B cell (primary cell): ENCODE measurements around the gene MSH2. TPM values are rescaled to one million over a fixed set of nuclear protein-coding genes. Genes with fewer than 3 reads are reported as not detected.

Source experiments
- ATAC-seq: fragments of 200-7000 bp; cut with Tn5 transposase; one replicate; pipeline ENCODE4 v1.10.0; 2021; ENCODE audit warnings: low read depth, mild to moderate bottlenecking, moderate number of reproducible peaks, moderate library complexity
- CTCF ChIA-PET: fragments of 350-600 bp; sonication (Branson Sonifier 250); formaldehyde crosslinking; loops from one replicate; lab custom pipeline; 2021; ENCODE audit warnings: antibody characterized with exemption, inconsistent platforms; lab: Charles Lee
- POLR2A ChIA-PET: fragments of 350-600 bp; sonication (Branson Sonifier 250); formaldehyde crosslinking; loops from one replicate; lab custom pipeline; 2021; ENCODE audit warnings: antibody characterized with exemption; lab: Charles Lee
- DNase-seq: peaks from one replicate; pipeline ENCODE4 v3.0.0; 2013
- H2AFZ ChIP-seq: 2 replicates; pipeline ENCODE4 v1.6.1; 2012; ENCODE audit warnings: mild to moderate bottlenecking, low read depth, low read length; ENCODE audit not compliant: insufficient read depth, poor library complexity, severe bottlenecking
- H3K27ac ChIP-seq, 2 donors: 1 replicate in 1 of 2; 2 replicates in 1 of 2; pipeline ENCODE4 v1.5.1; 2012 to 2013; ENCODE audit warnings: low read length in 2 of 2, mild to moderate bottlenecking in 2 of 2, moderate library complexity in 1 of 2
- H3K27me3 ChIP-seq, 4 experiments: fragments of 200-600 bp in 1 of 4; sonication (generic) in 1 of 4; replicated peaks in 1 of 4; 1 replicate in 2 of 4; 2 replicates in 2 of 4; pipeline versions ENCODE4 v1.6.1 to v1.7.0; 2013 to 2016; ENCODE audit warnings: low read length in 3 of 4, mild to moderate bottlenecking in 2 of 4, mixed read lengths in 1 of 4, moderate library complexity in 1 of 4; ENCODE audit not compliant: insufficient read depth in 4 of 4, control insufficient read depth in 3 of 4; ENCODE audit errors: control extremely low read depth in 1 of 4
- H3K36me3 ChIP-seq, 2 experiments: replicated peaks in 1 of 2; 1 replicate in 1 of 2; 2 replicates in 1 of 2; pipeline versions ENCODE4 v1.6.1 to v1.7.1; 2013; ENCODE audit warnings: low read length in 1 of 2; ENCODE audit not compliant: insufficient read depth in 2 of 2, control insufficient read depth in 1 of 2; ENCODE audit errors: control extremely low read depth in 1 of 2, extremely low read depth in 1 of 2
- H3K4me1 ChIP-seq, 2 donors: fragments of 200-600 bp in 1 of 2; sonication (generic) in 1 of 2; 1 replicate in 1 of 2; 2 replicates in 1 of 2; pipeline versions ENCODE4 v1.5.1 to v1.6.1; 2013 to 2017; ENCODE audit warnings: low read length in 2 of 2; ENCODE audit not compliant: control insufficient read depth in 2 of 2, insufficient read depth in 2 of 2
- H3K4me2 ChIP-seq: replicated peaks from 2 replicates; pipeline ENCODE3; 2012; ENCODE audit warnings: mild to moderate bottlenecking, low read depth, low read length; ENCODE audit not compliant: poor library complexity, severe bottlenecking
- H3K4me3 ChIP-seq, 5 experiments: fragments of 200-600 bp in 1 of 5; sonication (generic) in 1 of 5; 1 replicate in 3 of 5; 2 replicates in 2 of 5; pipeline versions ENCODE4 v1.5.1 to v1.7.0; 2011 to 2016; ENCODE audit warnings: low read length in 4 of 5, mild to moderate bottlenecking in 4 of 5, low read depth in 2 of 5, control low read depth in 1 of 5, moderate library complexity in 1 of 5; ENCODE audit not compliant: insufficient read depth in 1 of 5; ENCODE audit errors: control extremely low read depth in 1 of 5, extremely low read depth in 1 of 5
- H3K79me2 ChIP-seq: fragments of 200-600 bp; sonication (generic); one replicate; pipeline ENCODE4 v1.6.0; 2016; ENCODE audit warnings: low read length; ENCODE audit not compliant: control insufficient read depth, insufficient read depth
- H3K9ac ChIP-seq: fragments of 200-600 bp; sonication (generic); 2 replicates; pipeline ENCODE4 v1.6.1; 2017; ENCODE audit warnings: mild to moderate bottlenecking, low read length, moderate library complexity
- H3K9me3 ChIP-seq, 3 donors: one replicate each; pipeline versions ENCODE4 v1.6.1 to v1.7.1; 2013; ENCODE audit warnings: low read length in 2 of 3; ENCODE audit not compliant: control insufficient read depth in 2 of 3, insufficient read depth in 1 of 3; ENCODE audit errors: control extremely low read depth in 1 of 3
- H4K20me1 ChIP-seq: 2 replicates; pipeline ENCODE4 v1.6.0; 2012; ENCODE audit warnings: mild to moderate bottlenecking, low read length; ENCODE audit not compliant: insufficient read depth, control insufficient read depth, poor library complexity, severe bottlenecking
- H3K27ac Mint-ChIP-seq: one replicate; pipeline ENCODE4 v1.8.0; 2021; ENCODE audit warnings: mixed read lengths
- H3K27me3 Mint-ChIP-seq: one replicate; pipeline ENCODE4 v1.8.0; 2021; ENCODE audit warnings: mixed read lengths
- H3K4me1 Mint-ChIP-seq: one replicate; pipeline ENCODE4 v1.8.0; 2021; ENCODE audit warnings: mixed read lengths
- H3K4me3 Mint-ChIP-seq: one replicate; pipeline ENCODE4 v1.8.0; 2021; ENCODE audit warnings: mixed read lengths
- H3K9me3 Mint-ChIP-seq: one replicate; pipeline ENCODE4 v1.8.0; 2022; ENCODE audit warnings: mixed read lengths; ENCODE audit not compliant: insufficient read depth
- CTCF ChIP-seq: fragments of 200-600 bp; IDR thresholded peaks from one replicate; pipeline ENCODE4 v1.8.0; 2022; ENCODE audit warnings: antibody characterized with exemption, mild to moderate bottlenecking
- EZH2 ChIP-seq: IDR thresholded peaks from 2 replicates; pipeline ENCODE4 v1.6.1; 2012; ENCODE audit warnings: borderline replicate concordance, low read depth, mild to moderate bottlenecking, moderate library complexity, low read length; ENCODE audit not compliant: insufficient read depth, poor library complexity, severe bottlenecking
- WGBS: methylation state at CpG from one replicate; pipeline ENCODE4 v1.1.5; 2013; ENCODE audit warnings: missing lambda C conversion rate; ENCODE audit not compliant: insufficient coverage; 5-methylcytosine and 5-hydroxymethylcytosine counted together
- intact Hi-C: fragments of 100-400 bp; cut with micrococcal nuclease; formaldehyde crosslinking; loops from one replicate; pipeline ENCODE4 v1.10.0; 2022
- polyA plus RNA-seq: library from polyadenylated mRNA; depleted of rRNA; stranded (reverse); fragments of >200 nt; gene quantifications from 2 replicates; pipeline ENCODE4 v1.2.3, GENCODE V29; 2012
- total RNA-seq, 2 donors: library from RNA; stranded (reverse); fragments of 120-200 nt in 1 of 2; gene quantifications; 1 replicate in 1 of 2; 2 replicates in 1 of 2; pipeline versions ENCODE4 v1.2.3 to v1.2.4, GENCODE V29; 2013 to 2022

Gene MSH2
- total and polyA plus RNA-seq, 2 donors (not counting 1 experiment from before 2014, with no cell fraction given): 7.4 to 21.9 TPM

GRCh38 chr2:47509821-47510385, 106.9 kb downstream of the MSH2 start:
- Histone ChIP-seq H3K27ac (no peak overlapping the region), H3K79me2 (no peaks in the 10 kb centered on the region), H3K4me1 (no peaks in the 10 kb centered on the region), H2AFZ (no peak overlapping the region), H3K9me3 (peaks cover 0 to 10% (median 9%) of the 10 kb centered on the region in 3 donors), H3K4me3 (no peak overlapping the region), H3K9ac (no peak overlapping the region), H3K36me3 (no peaks in the 10 kb centered on the region), H3K27me3 (peaks cover 0 to 4% (median 0%) of the 10 kb centered on the region in 4 experiments), H4K20me1 (no peaks in the 10 kb centered on the region), H3K4me2 (no peak overlapping the region)
- peaks cover 7% of the 10 kb centered on the region for H3K27me3 Mint-ChIP-seq
- POLR2A ChIA-PET: no interaction called here
- WGBS: 80% methylated on average over 2 of the region's 6 CpGs
- DNase-seq (no peak), ATAC-seq (no peak)
- no peak overlapping the region for H3K27ac Mint-ChIP-seq
- CTCF ChIA-PET: interaction anchor here (1.0 to 1.1 kb wide), 2 partner anchors 11 to 72 kb away, joined by 3 read pairs; no protein-coding TSS in a partner anchor
- peaks cover 4% of the 10 kb centered on the region for H3K9me3 Mint-ChIP-seq
- H3K4me1 Mint-ChIP-seq: peaks cover 4% of the 10 kb centered on the region
- no peak overlapping the region for H3K4me3 Mint-ChIP-seq
- intact Hi-C loops: no loop called here
- no peak for TF ChIP-seq EZH2
- TF ChIP-seq CTCF: no peak

GRCh38 chr2:47510745-47511144, 107.8 kb downstream of the MSH2 start:
- no peaks in the 10 kb centered on the region for H3K4me1 ChIP-seq
- peaks cover 0 to 4% (median 2%) of the 10 kb centered on the region in 3 donors for H3K9me3 ChIP-seq
- Mint-ChIP-seq H3K27me3 (peaks cover 3% of the 10 kb centered on the region), H3K4me3 (no peak overlapping the region), H3K9me3 (peaks cover under 1% of the 10 kb centered on the region), H3K27ac (no peak overlapping the region), H3K4me1 (peaks cover 3% of the 10 kb centered on the region)
- no peak overlapping the region for H3K4me3 ChIP-seq
- no peak overlapping the region for H2AFZ ChIP-seq
- H3K79me2 ChIP-seq: no peaks in the 10 kb centered on the region
- H3K27me3 ChIP-seq: no peaks in the 10 kb centered on the region
- intact Hi-C loops: no loop called here
- TF ChIP-seq EZH2 (no peak), CTCF (no peak)
- CTCF ChIA-PET: no interaction called here
- no peaks in the 10 kb centered on the region for H4K20me1 ChIP-seq
- no peak overlapping the region for H3K4me2 ChIP-seq
- POLR2A ChIA-PET: interaction anchor here (0.6 kb wide), 1 partner anchor 215 kb away, joined by 3 read pairs; no protein-coding TSS in a partner anchor
- H3K27ac ChIP-seq: no peak overlapping the region
- H3K9ac ChIP-seq: no peak overlapping the region
- no peak for ATAC-seq
- no peak for DNase-seq
- H3K36me3 ChIP-seq: no peaks in the 10 kb centered on the region
- 100% methylated on average over 4 of the region's 4 CpGs for WGBS
